GM18519 (cell line): ENCODE measurements around the gene RIMS3.

Experiments used
- ATAC-seq: cut with Tn5 transposase; IDR thresholded peaks from one replicate; pipeline ENCODE4 v1.9.1; 2021; ENCODE audit warnings: mild to moderate bottlenecking, moderate library complexity; ENCODE audit not compliant: unreplicated experiment, low FRiP score

Gene RIMS3

DNA sequence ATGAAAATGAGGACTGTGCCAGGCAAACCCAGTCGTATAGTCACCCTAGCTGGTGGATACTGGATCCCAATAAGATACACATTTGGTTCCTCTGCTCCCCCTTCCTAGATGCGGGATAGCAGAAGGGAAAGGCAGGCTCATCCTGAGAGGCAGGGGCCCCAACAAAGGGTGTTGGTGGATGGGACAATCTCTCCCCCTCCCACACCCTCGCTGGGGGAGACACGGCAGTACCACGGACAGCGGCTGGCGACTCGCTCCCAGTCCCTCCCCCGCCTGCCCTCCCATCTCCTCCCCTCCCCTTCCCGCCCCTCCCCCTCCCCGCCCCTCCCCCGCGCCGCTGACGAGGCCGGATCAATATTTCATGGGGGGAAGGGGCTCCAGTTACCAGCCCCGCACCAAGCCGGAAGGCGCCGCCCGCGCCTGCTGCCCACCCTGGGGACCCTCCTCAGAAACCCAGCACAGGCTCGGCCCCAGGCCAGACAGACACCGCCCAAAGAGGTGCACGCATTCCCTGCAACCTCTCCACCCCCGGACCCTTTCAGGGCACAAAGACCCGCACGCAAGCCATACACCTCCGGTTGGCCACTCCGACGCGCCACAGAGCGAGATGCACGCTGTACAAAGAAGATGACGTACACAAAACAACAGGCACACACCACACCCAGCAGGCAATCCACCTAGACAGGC, 11.5 kb downstream of the RIMS3 start:
- ATAC-seq, result no peak

DNA sequence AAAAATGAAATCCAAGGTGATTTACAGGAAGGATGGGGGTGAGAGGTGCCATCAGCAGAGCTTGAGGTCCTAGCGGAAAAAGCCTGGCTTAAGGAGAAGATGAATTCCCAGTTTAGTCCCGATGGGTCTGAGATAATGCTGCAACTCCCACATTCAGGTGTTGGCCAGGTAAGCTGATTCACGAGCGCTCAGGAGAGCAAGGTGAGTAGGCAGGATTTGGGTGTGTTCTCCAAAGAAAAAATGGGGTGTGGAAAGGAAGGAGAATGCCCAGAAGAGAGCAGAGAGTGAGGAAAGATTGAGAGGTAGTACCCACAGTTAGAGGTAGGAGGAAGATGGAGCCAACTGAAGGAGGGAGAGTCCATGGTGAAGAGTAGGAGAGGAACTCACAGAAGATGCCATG, 12.5 kb downstream of the RIMS3 start:
- ATAC-seq, result no peak

DNA sequence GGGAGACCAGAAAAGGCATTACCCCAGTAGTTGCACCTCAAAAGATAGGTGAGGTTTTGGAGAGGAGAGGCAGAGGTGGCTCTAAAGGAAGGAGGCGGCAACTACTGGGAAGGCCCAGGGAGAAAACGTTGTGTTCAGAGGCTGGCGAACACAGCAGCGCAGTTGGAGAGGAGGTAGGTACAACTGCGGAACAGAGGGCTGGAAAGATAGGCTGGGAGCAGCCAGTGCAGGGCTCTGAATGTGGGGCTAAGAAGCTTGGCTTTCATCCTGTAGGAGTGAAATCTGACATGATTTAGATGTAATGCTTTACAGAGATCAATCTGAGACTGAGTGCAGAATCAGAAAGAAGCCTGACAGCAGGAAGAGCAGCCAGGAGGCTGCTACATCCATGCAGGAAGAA, 13.0 kb downstream of the RIMS3 start:
- ATAC-seq, result no peak

DNA sequence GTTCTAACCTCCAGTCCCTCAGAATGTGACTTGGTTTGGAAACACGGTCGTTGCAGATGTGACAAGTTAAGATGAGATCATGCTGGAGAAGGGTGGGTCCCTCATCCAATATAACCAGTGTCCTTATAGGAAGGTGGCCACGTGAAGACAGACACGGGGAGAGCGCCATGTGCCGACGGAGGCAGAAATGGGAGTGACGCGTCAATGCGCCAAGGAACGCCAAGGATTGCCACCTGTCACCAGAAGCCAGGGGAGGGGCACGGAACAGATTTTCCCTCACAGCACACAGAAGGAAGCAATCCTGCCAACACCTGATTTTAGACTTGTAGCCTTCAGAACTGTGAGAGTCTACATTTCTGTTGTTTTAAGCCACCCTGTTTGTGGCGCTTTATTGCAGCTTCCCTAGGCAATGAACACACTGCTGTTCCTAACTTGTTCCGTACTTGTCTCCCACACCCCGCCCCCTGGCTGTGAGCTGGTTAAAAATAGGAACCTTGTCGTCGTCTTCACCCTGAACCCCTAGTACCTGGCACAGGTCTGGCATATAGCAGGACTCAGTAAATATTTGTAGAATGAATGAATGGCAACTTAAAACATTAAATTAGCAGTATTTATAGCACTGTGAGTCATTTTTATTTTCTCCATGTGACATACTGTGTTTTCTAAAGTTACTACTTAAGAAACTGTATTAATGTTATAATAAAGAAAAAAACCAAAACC, 14.2 kb downstream of the RIMS3 start:
- no peak for ATAC-seq

DNA sequence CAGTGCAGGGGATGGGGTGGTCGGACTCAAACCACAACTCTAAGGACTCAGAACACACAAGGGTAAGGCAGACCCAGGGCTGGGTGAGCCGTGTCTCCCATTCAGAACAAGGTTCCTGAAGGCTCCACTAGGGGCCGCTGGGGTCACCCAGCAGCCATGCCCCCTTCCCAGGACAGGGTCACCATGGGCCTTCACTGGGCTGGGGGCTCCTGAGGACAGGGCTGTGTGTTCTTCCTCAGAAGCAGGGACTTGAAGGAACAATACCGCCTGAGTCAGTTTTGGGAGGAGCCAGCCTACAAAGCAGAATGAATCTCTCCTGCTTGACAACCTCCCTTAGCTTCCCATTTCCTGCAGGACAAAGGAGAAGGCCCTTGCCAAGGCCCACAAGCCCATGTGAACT, 15.4 kb downstream of the RIMS3 start:
- no peak for ATAC-seq

DNA sequence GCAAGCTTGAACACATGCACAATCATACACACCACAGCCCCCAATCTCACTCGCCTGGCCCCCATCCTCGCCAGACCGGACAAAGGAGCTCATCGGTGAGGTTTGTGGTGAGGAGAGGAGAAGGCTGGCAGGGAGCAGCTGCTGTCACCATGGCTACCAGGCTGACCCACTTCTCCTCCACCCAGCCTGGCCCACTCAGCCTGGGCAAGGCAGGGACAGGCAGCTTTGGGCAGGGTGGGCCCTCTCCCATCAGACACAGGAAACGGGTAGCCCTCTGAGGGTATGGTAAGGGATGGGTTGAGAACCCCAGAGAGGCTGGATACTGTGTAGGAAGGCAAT, 15.9 kb downstream of the RIMS3 start:
- no peak for ATAC-seq

DNA sequence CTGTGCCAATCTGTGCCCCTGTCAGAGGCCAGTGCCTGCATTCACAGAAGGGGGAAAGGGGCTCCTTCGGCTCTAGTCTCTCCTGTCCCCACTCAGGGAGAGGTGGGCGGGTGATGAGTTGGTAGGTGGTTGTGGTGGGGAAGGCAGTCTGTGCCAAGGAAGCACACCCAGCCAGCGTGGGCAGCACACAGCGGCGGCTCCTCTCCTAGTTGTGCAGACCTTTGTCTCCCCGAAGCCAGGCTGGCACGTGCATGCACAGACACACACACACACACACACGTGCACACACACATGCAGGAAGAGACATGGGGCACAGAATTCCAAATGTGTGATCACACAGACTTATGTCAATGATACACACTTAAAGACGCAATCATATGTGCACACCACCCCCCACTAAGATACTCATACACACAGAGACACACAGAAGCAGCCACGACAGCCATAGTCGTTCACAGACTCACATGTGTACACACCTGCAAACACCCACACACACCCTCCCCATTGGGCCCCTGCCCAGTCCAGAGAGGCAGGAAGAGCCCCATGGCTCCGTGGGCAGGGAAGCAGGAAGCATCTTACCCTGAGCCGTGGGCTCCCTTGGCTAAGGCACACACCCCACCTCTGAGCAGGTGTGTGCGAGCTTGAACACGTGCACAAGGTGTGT, 16.4 kb downstream of the RIMS3 start:
- no peak for ATAC-seq

DNA sequence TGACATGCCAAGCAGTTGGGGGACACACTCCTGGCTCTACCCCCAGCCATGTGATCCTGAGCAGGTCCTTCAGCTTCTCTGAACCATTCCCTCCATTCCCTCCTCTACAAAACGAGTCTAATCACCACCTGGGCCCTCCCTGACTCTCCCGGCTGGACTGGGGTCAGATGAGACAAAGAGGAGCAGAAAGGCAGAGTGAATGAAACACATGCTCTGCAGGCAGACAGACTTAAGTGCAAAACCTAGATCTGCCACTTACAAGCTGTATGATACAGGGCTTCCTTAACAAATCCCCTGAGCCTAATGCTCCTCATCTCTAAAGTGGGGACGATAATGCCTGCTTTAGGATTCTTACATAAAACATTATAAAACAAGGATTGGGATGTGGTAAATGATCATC, 17.3 kb downstream of the RIMS3 start:
- ATAC-seq, result no peak

DNA sequence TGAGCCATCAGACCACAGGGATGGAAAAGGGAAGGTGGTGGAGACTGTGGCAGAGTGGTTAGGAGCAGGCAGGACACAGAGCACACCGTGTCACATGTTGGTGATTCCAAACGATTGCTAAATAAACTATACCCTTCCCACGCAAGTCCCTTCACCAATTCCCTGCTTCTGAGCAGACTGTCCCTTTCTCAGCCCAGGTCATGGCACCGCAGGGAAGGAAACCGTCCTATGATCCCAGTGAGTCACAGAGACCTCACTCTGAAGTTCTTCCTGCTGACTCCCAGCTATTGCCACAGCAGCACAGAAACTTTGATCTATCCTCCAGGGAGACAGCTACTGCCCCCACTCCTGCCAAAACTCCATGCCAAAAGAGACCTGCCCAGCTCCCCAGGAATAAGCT, 19.2 kb downstream of the RIMS3 start:
- ATAC-seq, result no peak

DNA sequence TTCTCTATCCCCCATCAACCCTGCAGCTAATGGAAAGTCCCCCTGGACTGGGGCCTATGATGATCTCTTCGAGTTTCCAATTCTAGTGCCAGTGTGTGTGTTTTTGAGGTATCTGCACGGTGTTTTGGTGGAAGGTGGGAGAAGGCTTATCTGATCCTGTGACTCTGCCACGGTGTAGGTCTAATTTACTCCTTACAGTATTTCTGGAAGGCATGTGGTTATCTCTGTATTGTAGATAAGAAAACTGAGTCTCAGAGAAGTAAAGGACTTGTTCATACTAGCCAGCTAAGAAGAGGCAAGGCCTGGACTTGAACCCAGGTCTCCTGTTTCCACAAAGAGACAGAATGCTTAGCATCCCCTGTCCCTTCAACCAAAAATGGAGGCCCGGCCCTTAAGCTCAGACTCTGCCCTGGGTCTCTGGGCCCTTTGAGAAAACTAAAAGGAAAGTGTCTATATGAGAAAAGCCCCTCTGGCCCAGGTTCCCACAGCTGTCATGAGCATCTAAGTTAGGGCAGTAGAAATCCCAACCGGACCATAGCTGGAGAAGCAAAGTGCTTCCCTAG, 20.3 kb downstream of the RIMS3 start:
- no peak for ATAC-seq

DNA sequence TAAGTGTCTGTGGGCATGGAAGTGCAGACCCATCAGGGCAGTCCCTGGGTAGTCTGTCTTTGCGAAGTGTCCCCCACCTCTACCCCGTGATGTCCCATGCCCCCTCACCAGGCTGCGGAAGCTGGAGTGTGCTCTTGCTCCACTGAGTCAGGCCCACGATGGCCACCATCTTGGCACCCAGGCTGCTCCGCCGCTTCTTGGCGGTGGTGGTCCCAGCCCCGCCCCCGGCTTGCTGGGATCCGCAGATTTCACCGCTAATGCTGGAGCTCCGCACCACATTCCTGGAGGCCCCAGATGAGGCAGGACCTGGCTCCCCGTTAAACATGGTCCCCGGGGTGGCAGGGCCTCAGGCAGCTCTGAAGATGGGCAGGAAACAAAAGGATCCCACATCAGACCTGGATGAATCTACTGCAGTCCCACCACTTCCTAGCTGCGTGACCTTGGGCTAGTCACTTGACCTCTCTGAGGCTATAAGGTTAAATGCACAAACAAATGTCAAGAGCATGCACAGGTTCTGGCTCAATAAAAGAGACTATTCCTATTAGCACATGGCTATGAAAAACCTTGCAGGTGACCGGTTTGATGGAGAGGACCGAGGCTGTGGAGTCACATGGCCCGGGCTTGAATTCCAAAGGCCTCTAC, 23.8 kb downstream of the RIMS3 start:
- no peak for ATAC-seq

DNA sequence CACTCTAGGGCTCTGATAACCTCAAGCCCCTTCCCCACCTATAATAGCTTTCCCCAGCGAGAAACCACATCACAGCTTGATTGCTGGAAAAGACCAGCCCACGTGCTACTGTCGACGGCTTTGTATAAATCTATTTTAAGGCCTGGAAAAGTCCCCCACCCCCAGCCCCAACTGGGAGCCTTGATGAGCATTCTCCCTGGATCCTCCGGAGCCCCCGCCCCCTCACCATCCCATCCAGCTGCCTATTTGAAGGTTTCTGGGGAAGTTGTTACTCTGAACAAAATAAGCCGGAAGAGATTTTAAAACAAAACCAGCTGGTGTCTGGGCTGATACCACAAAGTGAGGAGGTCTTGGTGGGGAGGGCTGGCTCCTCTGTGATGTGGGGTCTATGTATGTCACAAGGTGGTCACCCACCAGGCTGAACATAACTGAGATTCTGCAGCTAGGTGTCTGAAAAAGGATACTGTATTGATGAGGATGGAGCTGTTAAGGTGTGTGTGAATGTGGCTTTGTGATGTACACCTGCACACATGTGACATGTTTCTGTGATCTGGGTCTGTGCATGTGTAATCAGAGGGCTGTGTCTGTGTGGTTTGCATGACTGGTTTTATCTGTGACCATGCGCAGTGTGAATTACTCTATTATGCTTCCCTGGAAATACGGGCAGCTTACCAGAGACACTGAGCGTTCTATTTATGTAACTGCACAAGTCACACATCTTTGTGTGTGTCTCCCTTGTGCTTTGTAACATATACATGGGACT, 25.0 kb downstream of the RIMS3 start:
- no peak for ATAC-seq

DNA sequence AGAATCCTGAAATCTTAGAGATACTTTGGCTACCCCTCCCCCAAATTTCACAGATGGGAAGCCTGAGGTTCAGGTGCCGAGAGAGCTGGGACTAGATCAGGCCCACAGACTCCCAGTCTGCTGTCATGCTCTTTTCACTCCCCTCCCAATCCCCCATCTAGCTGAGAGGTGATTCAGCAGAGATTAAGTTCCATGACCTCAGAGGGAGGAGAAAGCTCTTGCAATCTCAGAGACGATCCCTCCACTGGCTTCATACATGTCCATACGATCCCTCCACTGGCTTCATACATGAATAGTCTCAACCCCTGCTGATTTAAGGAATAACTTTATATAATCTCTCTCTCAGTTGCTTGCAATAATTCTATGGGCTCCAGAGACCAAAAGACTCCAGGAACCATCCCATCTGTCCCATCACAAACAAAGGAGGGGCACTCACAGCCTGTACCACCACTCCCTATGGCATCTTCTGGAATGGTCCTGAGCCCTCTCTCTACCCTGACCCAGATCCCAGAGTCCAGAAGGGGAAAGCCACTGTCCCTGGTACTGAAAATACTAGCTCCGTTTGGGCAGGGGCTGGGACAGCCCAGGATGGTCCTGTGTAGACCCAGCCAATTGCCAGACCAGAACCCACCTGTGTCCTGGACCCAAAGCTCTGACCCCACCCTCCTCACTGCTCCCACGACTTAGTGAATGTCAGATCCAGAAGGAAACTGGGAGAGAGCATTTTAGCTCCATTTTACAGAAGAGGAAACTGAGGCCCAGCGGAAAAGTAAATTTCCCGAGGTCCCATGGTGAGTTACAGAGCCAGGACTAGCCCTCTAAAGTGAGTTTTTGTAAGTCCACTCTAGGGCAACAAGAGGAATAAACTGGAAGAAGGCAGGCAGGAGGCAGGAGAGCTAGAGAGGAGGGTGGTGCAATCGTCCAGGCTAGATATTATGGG, 27.1 kb downstream of the RIMS3 start:
- no peak for ATAC-seq

DNA sequence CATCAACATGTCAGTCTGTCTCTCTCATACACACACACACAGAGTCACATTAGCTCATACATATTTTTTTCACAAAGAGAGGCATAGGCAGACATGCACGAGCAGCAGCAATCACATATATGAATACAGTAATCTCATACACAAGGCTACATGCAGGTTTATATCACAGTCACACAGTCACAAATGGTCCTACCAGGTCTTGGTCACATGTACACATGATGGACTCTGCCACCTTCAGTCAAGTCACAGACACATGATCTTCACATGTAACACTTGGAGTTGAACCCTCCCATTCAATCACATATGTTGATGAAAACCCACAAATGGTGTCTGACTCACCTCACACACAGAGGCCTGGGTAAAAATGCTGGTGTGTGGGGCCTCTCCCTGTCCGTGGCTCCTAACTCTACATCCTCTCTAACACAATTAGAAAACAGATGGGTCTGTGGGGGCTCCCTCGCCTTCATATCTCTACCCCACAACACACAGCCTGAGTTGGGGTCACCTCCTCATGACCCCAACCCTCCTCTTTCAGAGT, 27.9 kb downstream of the RIMS3 start:
- ATAC-seq, result no peak

DNA sequence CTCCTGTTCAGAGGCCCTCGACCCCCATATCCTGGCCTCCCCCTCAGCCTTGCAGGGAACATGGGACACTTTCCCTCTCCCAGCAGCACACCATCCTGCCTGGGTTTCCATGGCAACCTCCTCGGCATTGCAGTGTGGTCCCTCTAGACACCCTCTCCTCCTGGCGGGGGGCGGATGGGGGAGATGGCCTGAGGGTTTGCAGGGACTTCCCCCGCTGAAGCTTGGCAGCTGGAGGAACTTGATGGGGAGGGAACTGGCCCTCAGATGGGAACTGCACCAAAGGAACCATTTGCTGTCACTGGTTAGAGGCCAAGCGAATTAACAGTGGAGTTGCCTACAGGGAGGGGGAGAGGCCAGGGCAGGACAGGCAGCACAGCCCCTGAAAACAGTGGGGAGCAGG, 28.7 kb downstream of the RIMS3 start:
- no peak for ATAC-seq

DNA sequence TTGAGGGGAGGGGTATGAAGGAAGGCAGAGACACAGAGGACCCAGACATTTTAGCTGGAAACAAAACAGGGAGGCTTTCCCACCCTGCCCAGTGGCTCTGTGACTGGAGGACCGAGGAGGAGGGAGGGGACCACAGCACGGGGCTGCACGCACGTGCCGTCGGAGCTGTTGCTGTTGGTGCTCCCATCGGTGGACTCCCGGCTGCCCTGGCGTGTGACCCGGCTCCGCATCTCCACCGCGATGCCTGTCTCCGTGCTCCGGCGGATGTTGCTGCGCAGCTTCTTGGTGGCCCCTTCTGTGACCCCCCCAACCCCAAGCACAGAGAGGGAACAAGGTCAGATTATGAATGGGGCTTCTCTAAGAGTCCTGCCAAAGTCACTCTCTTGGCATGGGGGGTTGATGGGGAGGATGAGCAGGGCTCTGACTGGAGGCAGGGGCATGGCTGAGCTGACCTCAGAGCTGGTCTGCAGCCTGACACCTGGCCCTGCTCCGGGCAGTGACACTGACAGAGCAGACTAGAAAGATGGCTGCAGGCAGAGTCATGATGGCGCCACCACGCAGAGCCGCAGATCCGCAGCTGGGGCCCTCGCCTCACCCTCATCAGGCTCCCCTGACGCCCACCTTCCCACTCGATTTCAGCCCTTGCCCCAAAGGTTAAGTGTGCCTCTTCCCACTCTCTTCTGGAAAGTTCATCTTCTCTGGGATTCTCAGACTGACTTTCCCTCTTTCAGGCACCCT, 29.6 kb downstream of the RIMS3 start:
- ATAC-seq, result no peak

DNA sequence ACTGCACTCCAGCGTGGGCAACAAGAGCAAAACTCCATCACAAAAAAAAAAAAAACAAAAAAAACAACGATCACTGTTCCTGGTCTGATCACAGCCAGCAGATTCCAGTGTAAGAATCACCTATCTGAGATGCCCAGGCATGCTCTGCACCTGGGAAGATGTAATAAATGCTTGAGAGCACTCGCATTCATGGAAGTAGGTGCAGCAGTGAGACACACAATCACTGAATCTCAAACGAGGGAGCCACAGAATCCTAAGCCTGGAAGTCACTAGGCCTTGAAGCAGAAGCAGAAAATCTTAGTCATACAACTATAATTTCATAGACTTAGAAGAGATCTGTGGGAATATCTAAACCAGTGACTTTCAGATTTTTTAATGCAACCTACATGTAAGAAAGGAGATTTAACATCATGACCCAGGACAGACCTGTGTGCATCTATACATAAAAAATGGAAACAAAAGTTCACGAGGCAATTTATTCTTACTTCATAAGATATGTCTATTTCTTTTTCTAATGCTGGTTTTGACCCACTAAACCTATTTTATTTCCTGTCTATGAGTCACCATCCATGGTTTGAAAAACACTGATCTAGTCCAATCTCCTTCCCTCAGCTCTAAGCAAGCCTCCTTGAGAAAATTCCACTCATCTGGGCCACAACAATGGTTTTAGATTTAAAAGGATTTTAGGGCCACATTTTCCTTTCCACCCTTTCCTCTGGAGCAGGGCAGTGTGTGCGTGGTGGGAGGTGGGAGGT, 30.4 kb downstream of the RIMS3 start:
- no peak for ATAC-seq

DNA sequence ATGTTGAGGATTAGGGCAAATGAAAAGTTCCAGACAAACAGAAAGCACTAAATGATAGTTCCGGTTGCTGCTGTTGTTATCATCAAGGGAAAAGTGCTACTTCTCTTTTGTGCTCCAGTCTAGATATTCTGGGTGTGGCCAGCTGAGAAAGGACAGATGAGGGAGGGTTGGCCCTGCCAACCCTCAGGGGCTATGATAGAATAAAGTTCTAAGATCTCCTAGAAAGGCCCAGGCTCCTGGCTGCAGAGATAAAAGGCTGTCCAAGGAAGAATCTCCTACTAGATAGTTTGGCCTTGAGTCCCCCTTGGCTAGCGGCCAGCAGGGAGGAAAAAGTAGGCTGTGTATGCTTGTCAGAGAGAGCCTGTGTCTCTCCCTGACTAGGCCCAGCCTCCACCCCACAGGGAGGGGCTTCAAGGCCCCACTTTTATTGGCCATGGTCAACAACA, 31.5 kb downstream of the RIMS3 start:
- ATAC-seq, result no peak
